B cell (primary cell): Measurements from ENCODE around the gene WWP2. TPM values are rescaled to one million over a fixed set of nuclear protein-coding genes. Genes with fewer than 3 reads are reported as not detected.

ENCODE experiments used
- ATAC-seq: fragments of 200-7000 bp; cut with Tn5 transposase; one replicate; pipeline ENCODE4 v1.10.0; 2021; ENCODE audit warnings: low read depth, mild to moderate bottlenecking, moderate number of reproducible peaks, moderate library complexity
- CTCF ChIA-PET: fragments of 350-600 bp; sonication (Branson Sonifier 250); formaldehyde crosslinking; loops from one replicate; lab custom pipeline; 2021; ENCODE audit warnings: antibody characterized with exemption, inconsistent platforms; lab: Charles Lee
- POLR2A ChIA-PET: fragments of 350-600 bp; sonication (Branson Sonifier 250); formaldehyde crosslinking; loops from one replicate; lab custom pipeline; 2021; ENCODE audit warnings: antibody characterized with exemption; lab: Charles Lee
- DNase-seq: peaks from one replicate; pipeline ENCODE4 v3.0.0; 2013
- H2AFZ ChIP-seq: 2 replicates; pipeline ENCODE4 v1.6.1; 2012; ENCODE audit warnings: mild to moderate bottlenecking, low read depth, low read length; ENCODE audit not compliant: insufficient read depth, poor library complexity, severe bottlenecking
- H3K27ac ChIP-seq, 2 donors: 1 replicate in 1 of 2; 2 replicates in 1 of 2; pipeline ENCODE4 v1.5.1; 2012 to 2013; ENCODE audit warnings: low read length in 2 of 2, mild to moderate bottlenecking in 2 of 2, moderate library complexity in 1 of 2
- H3K27me3 ChIP-seq, 4 experiments: fragments of 200-600 bp in 1 of 4; sonication (generic) in 1 of 4; replicated peaks in 1 of 4; 1 replicate in 2 of 4; 2 replicates in 2 of 4; pipeline versions ENCODE4 v1.6.1 to v1.7.0; 2013 to 2016; ENCODE audit warnings: low read length in 3 of 4, mild to moderate bottlenecking in 2 of 4, mixed read lengths in 1 of 4, moderate library complexity in 1 of 4; ENCODE audit not compliant: insufficient read depth in 4 of 4, control insufficient read depth in 3 of 4; ENCODE audit errors: control extremely low read depth in 1 of 4
- H3K36me3 ChIP-seq, 2 experiments: replicated peaks in 1 of 2; 1 replicate in 1 of 2; 2 replicates in 1 of 2; pipeline versions ENCODE4 v1.6.1 to v1.7.1; 2013; ENCODE audit warnings: low read length in 1 of 2; ENCODE audit not compliant: insufficient read depth in 2 of 2, control insufficient read depth in 1 of 2; ENCODE audit errors: control extremely low read depth in 1 of 2, extremely low read depth in 1 of 2
- H3K4me1 ChIP-seq, 2 donors: fragments of 200-600 bp in 1 of 2; sonication (generic) in 1 of 2; 1 replicate in 1 of 2; 2 replicates in 1 of 2; pipeline versions ENCODE4 v1.5.1 to v1.6.1; 2013 to 2017; ENCODE audit warnings: low read length in 2 of 2; ENCODE audit not compliant: control insufficient read depth in 2 of 2, insufficient read depth in 2 of 2
- H3K4me2 ChIP-seq: replicated peaks from 2 replicates; pipeline ENCODE3; 2012; ENCODE audit warnings: mild to moderate bottlenecking, low read depth, low read length; ENCODE audit not compliant: poor library complexity, severe bottlenecking
- H3K4me3 ChIP-seq, 5 experiments: fragments of 200-600 bp in 1 of 5; sonication (generic) in 1 of 5; 1 replicate in 3 of 5; 2 replicates in 2 of 5; pipeline versions ENCODE4 v1.5.1 to v1.7.0; 2011 to 2016; ENCODE audit warnings: low read length in 4 of 5, mild to moderate bottlenecking in 4 of 5, low read depth in 2 of 5, control low read depth in 1 of 5, moderate library complexity in 1 of 5; ENCODE audit not compliant: insufficient read depth in 1 of 5; ENCODE audit errors: control extremely low read depth in 1 of 5, extremely low read depth in 1 of 5
- H3K79me2 ChIP-seq: fragments of 200-600 bp; sonication (generic); one replicate; pipeline ENCODE4 v1.6.0; 2016; ENCODE audit warnings: low read length; ENCODE audit not compliant: control insufficient read depth, insufficient read depth
- H3K9ac ChIP-seq: fragments of 200-600 bp; sonication (generic); 2 replicates; pipeline ENCODE4 v1.6.1; 2017; ENCODE audit warnings: mild to moderate bottlenecking, low read length, moderate library complexity
- H3K9me3 ChIP-seq, 3 donors: one replicate each; pipeline versions ENCODE4 v1.6.1 to v1.7.1; 2013; ENCODE audit warnings: low read length in 2 of 3; ENCODE audit not compliant: control insufficient read depth in 2 of 3, insufficient read depth in 1 of 3; ENCODE audit errors: control extremely low read depth in 1 of 3
- H4K20me1 ChIP-seq: 2 replicates; pipeline ENCODE4 v1.6.0; 2012; ENCODE audit warnings: mild to moderate bottlenecking, low read length; ENCODE audit not compliant: insufficient read depth, control insufficient read depth, poor library complexity, severe bottlenecking
- H3K27ac Mint-ChIP-seq: one replicate; pipeline ENCODE4 v1.8.0; 2021; ENCODE audit warnings: mixed read lengths
- H3K27me3 Mint-ChIP-seq: one replicate; pipeline ENCODE4 v1.8.0; 2021; ENCODE audit warnings: mixed read lengths
- H3K4me1 Mint-ChIP-seq: one replicate; pipeline ENCODE4 v1.8.0; 2021; ENCODE audit warnings: mixed read lengths
- H3K4me3 Mint-ChIP-seq: one replicate; pipeline ENCODE4 v1.8.0; 2021; ENCODE audit warnings: mixed read lengths
- H3K9me3 Mint-ChIP-seq: one replicate; pipeline ENCODE4 v1.8.0; 2022; ENCODE audit warnings: mixed read lengths; ENCODE audit not compliant: insufficient read depth
- EZH2 ChIP-seq: IDR thresholded peaks from 2 replicates; pipeline ENCODE4 v1.6.1; 2012; ENCODE audit warnings: borderline replicate concordance, low read depth, mild to moderate bottlenecking, moderate library complexity, low read length; ENCODE audit not compliant: insufficient read depth, poor library complexity, severe bottlenecking
- WGBS: methylation state at CpG from one replicate; pipeline ENCODE4 v1.1.5; 2013; ENCODE audit warnings: missing lambda C conversion rate; ENCODE audit not compliant: insufficient coverage; 5-methylcytosine and 5-hydroxymethylcytosine counted together
- intact Hi-C: fragments of 100-400 bp; cut with micrococcal nuclease; formaldehyde crosslinking; loops from one replicate; pipeline ENCODE4 v1.10.0; 2022
- polyA plus RNA-seq: library from polyadenylated mRNA; depleted of rRNA; stranded (reverse); fragments of >200 nt; gene quantifications from 2 replicates; pipeline ENCODE4 v1.2.3, GENCODE V29; 2012
- total RNA-seq, 2 donors: library from RNA; stranded (reverse); fragments of 120-200 nt in 1 of 2; gene quantifications; 1 replicate in 1 of 2; 2 replicates in 1 of 2; pipeline versions ENCODE4 v1.2.3 to v1.2.4, GENCODE V29; 2013 to 2022
- TF ChIP-seq, protein P1 (sequence below): fragments of 200-600 bp; IDR thresholded peaks from one replicate; pipeline ENCODE4 v1.8.0; 2022; ENCODE audit warnings: antibody characterized with exemption, mild to moderate bottlenecking

The WWP2 gene
- total and polyA plus RNA-seq, 2 donors (not counting 1 experiment from before 2014, with no cell fraction given) = 33.4 to 105 TPM

DNA sequence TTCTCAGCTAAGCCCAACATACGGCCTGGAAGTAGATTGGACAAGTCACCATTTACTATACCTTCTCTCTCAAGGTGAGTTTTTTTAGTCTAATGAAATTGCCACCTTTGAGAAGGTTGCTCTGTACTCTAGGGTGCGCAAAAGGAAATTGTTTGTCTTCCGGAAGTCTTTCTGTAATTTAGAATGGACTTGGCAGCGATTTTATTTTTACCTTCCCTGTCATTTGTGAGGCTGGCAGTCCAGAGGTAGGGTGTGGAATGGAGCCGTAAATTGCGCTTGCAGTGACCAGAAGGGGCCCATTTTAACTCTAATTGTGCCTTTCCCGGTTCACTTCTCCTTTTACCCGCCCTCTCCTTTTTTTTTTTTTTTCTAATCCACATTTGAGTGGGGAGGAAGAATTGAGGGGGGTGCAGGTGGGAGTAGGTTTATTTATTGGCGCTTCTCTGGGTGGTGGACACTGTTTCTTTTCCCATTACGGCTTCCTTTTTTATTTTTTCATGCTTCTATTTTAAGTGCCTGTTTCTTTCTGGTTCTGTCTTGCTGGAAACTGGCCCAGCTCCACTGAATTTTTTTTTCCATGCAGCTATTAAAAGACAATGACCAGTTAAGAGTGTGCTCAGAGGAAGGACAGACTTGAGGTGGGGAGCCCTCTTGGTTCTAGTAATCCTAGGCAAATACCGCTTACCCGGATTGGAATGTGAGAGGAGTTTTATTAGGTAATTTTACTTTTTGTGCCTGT, 99.3 kb downstream of the WWP2 start:
- intact Hi-C loops = loop anchor here (2.0 kb wide), 1 partner anchor 65 kb away; no protein-coding TSS in a partner anchor
- no peak overlapping the region for H2AFZ ChIP-seq
- H3K4me1 Mint-ChIP-seq = no peaks in the 10 kb centered on the region
- no peak overlapping the region for H3K4me3 Mint-ChIP-seq
- ChIA-PET POLR2A (interaction anchor here (0.7 kb wide), 1 partner anchor 791 kb away, joined by 3 read pairs; no protein-coding TSS in a partner anchor), CTCF (interaction anchor here (0.7 kb wide), 1 partner anchor 499 kb away, joined by 3 read pairs; no protein-coding TSS in a partner anchor)
- H3K4me3 ChIP-seq = no peak overlapping the region
- ATAC-seq = no peak
- no peak overlapping the region for H3K27ac Mint-ChIP-seq
- no peaks in the 10 kb centered on the region for H3K9me3 ChIP-seq
- no peaks in the 10 kb centered on the region for H3K9me3 Mint-ChIP-seq
- H3K27me3 Mint-ChIP-seq = no peaks in the 10 kb centered on the region
- peaks cover 6% of the 10 kb centered on the region for H4K20me1 ChIP-seq
- no peaks in the 10 kb centered on the region for H3K79me2 ChIP-seq
- WGBS = 100% methylated on average over 2 of the region's 12 CpGs
- H3K9ac ChIP-seq = no peak overlapping the region
- H3K4me1 ChIP-seq = no peaks in the 10 kb centered on the region
- H3K36me3 ChIP-seq = peaks cover 11 to 25% of the 10 kb centered on the region in 2 experiments
- H3K27me3 ChIP-seq = no peaks in the 10 kb centered on the region
- no peak overlapping the region for H3K4me2 ChIP-seq
- DNase-seq = no peak
- no peak for TF ChIP-seq EZH2
- TF ChIP-seq, protein P1, sequence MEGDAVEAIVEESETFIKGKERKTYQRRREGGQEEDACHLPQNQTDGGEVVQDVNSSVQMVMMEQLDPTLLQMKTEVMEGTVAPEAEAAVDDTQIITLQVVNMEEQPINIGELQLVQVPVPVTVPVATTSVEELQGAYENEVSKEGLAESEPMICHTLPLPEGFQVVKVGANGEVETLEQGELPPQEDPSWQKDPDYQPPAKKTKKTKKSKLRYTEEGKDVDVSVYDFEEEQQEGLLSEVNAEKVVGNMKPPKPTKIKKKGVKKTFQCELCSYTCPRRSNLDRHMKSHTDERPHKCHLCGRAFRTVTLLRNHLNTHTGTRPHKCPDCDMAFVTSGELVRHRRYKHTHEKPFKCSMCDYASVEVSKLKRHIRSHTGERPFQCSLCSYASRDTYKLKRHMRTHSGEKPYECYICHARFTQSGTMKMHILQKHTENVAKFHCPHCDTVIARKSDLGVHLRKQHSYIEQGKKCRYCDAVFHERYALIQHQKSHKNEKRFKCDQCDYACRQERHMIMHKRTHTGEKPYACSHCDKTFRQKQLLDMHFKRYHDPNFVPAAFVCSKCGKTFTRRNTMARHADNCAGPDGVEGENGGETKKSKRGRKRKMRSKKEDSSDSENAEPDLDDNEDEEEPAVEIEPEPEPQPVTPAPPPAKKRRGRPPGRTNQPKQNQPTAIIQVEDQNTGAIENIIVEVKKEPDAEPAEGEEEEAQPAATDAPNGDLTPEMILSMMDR = no peak
- no peak overlapping the region for H3K27ac ChIP-seq
